NCI-H524 treated with DMSO at 0.1 percent for 48 hours (cell line): Measurements from ENCODE around the gene GLIS1.

Experiments used
- DNase-seq: peaks from one replicate; lab custom pipeline; 2025; lab: John Stamatoyannopoulos, UW

GLIS1 gene

DNA sequence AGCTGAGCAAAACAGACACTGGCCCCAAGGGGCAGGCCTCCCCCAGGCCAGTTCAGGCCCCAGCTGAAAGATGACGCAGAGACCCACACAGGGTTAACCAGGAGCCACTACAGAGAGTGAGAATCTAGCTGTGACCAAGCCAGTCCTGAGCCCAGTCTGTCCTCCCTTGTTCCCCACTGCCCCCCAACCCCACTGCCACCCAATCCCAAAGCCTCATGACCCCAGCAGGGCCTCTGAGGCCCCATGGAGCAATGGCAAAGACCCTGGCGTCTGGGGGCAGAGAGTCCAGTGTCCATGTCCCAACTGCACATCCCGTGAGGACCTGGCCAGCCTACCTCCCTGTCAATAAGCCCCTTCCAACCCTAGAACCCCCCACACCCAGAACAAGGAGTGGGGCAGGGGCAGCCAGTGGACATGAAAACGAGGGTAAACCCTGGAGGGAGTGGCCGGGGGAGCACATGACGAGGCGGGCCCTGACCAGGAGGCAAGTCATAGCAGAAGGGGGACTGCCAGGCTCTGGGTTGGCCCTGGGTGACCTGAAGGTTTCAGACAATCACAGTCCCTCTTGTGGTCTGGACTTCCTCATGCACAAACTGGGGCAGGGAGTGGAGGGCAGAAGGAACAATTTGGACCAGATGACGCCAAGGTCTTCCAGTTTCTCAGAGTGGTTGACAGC lies 100.5 kb downstream of the GLIS1 start:
- no peak for DNase-seq

DNA sequence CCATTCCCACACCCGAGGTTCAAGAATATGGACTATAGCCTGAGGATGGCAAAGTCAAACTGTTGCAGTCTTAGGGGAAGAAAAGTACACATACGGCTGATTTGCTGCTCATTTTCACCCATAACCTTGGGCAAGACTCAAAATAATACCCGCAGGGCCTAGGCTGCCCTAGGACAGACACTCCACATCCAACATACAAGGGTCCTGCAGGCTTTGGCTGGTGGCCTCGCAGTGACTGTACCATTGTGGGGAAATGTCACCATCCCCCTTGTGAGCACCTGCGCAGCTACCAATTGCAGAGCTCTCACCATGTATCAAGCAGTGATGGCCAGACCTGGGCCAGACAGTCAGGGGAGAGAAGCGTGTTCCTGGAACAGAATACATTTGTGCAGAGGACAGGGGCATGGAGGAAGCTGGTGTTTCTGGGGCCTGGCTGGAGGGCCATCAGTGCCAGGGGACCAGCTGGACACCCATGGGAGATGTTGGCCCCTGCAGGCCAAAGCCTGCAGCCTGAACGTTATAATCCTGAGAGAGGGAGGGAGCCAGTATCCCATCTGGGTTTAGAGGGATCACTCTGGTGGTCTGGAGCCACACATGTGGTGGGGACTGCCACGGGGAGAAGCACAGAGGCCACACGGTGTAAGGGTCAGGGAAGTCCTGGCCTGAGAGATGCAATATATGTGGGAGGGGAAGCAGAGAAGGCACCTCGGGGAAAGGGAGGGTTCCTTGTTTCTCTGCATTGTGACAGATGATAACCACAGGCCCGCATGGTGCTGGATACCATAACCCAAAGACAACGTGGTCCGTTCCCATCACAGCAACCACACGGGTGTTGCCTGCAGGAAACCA lies 101.2 kb downstream of the GLIS1 start:
- no peak for DNase-seq

DNA sequence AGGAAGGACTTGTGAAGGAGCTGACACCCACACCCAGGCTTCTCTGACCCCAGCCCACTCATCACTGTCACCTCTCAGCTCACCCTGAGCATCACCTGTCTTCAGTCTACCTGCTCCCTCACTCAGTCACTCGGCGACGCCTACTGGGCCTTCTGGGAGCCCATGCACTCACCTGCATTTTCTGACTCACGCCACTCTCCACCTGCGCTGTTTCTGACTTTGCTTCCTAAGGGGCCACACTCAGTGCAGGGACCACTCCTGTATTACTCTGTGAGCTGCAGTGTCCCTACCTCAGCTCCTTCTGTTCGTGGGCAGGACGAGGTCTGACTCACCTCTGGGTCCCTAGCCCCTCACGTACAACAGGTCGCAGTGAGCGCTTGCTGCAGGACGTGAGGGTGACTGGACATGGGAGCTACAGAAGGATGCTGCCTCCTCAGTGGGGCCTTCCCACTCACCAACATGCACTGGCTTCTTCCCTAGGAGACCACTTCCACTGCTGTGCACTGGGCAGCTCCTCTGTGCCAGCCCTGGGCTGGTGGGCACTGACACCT lies 102.3 kb downstream of the GLIS1 start:
- no peak for DNase-seq

DNA sequence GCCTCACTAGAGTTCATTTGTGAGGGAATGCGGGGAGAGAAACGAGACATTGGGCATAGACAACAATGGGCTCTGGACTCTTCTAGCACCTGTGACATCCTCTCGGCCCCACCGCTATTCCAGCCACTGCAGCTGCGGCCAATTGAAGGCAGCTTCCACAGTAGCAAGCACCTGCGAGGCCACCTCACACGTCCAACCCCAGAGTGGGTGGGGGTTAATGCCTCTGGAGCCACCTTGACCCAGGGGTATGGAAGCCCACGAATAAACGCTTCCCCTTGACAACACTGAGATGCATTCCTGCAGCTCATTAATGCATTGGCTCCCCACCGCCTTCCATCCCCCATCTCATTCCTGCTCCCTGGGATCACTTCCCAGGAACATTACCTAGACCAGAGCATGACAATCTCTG lies 104.4 kb downstream of the GLIS1 start:
- DNase-seq = no peak

DNA sequence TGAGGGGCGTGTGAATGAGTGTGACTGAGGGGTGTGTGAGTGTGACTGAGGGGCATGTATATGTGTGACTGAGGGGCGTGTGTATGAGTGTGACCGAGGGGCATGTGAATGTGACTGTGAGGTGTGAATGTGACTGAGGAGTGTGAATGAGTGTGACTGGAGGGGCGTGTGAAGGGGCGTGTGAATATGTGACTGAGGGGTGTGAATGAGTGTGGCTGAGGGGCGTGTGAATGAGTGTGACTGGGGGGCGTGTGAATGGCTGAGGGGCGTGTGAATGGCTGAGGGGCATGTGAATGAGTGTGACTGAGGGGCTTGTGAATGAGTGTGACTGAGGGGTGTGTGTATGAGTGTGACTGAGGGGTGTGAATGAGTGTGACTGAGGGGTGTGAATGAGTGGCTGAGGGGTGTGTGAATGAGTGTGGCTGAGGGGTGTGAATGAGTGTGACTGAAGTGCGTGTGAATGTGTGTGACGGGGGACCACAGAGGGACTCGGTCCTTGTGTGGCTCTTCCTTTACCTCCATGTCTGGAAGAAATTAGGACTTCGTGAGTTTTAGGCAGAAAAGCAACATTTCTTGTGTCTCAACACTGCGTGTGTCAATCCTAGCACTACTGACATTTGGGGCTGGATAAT lies 105.8 kb downstream of the GLIS1 start:
- DNase-seq = no peak

DNA sequence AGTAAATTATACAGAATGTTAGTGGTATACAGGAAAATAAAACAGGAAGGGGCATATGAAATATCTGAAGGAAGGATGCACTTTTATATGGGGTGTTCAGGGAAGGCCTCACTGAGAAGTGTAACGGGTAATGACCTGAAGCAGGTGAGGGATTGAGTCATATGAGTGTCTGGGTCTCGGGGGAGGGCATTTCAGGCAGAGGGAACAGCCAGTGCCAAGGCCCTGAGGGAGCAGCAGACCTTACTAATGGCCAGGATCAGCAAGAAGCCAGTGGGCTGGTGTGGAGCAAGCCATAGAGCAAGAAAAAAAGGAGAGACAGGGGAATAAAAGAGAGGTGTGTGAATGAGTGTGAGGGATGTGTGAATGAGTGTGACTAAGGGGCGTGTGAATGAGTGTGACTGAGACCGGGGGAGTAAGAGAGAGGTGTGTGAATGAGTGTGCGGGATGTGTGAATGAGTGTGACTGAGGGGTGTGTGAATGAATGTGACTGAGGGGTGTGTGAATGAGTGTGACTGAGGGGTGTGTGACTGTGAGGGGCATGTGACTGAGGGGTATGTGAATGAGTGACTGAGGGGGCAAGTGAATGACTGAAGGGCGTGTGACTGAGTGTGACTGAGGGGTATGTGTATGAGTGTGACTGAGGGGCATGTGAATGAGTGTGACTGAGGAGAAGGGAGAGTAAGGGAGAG lies 107.2 kb downstream of the GLIS1 start:
- DNase-seq = no peak

DNA sequence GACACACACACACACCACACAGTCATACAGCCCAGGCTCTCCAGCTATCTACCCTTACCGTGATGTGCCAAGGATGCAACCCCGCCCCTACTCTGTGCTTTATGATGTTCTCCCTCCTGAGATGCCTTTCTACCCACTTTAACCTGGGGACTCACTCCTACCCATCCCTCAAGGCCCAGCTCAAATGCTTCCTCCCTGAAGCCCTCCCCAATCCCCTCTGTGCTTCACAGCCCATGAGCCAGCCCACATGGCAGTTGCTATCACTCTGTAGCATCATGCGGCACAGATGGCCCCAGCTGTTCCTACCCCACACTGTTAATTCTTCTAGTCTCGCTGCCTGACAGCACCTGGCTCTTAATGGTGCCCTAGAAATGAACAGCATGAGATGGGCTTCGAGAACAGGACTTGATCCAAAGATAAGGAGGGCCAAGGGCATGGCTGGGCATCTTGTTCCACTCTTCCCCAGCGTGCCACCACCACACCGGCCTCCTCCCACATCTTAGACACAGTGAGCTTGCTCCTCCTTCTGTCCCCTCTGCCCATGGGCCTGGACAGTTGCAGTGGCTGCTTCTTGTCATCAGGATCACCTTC lies 109.8 kb downstream of the GLIS1 start:
- peak; percentile 79 for DNase-seq

DNA sequence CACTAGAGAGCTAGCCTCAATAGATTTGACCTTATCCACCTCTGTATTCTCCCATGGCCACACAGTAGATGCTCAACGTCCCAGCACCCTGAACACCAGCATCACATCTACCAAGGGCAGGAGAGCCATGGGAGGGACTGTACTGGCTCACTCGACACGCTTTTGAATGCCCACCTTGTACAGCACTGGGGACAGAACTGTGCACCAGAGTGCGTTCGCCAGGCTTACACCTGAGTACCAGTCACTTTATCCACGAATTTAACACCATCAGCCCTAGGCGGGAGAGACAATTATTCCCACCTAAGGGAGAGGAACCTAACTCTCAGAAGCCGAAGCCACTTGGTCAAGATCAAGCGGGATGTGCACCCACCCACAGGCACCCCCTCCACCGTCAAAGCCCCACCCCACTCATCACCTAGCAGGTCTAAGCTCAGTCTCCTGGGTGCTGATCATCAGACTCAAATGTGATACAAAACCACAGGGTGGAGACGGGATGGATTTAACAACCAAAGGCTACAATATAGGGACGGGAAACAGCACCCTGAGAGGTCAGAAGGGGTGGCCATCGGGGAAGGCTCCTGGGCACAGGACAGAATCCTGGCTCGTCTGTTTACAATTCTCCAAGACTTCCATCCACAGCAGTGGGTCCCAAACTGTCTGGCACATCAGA lies 110.5 kb downstream of the GLIS1 start:
- no peak for DNase-seq

DNA sequence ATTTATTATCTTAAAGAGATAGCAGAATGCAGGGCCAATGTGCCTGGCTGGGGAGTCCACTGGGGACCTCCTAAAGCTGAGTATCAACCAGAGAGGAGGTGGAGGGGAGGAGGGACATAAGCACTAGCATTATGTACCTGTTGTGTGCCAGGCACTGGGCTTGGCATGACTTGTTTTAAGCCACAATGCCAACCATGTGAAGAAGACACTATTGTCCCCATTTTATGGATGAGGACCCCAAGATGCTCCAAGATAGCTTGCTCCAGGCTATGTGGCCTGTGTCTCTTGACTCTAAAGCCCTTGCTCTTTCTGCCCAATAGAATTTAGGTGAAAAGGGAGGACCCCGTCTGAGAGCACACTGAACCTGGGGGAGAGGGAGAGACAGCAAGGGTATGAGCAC lies 111.3 kb downstream of the GLIS1 start:
- no peak for DNase-seq

DNA sequence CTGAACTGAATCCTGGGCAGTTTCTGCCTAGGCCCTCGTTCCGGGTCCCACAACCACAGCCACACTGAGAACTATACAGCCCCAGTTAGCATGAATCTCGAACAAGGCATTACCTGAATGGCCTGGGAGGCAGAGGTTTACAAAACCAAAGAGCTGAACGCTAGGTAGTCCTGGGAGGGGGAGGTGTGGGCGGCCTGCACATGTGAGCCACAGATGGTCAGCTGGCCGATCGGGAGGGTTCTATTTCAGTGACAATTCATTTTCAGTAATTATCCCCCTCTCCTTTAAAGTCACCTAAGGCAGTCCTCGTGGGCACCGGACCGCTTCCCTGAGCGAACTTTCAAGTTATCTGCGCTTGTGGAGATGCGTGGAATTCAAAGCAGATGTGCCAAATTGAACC lies 111.9 kb downstream of the GLIS1 start:
- DNase-seq = no peak

DNA sequence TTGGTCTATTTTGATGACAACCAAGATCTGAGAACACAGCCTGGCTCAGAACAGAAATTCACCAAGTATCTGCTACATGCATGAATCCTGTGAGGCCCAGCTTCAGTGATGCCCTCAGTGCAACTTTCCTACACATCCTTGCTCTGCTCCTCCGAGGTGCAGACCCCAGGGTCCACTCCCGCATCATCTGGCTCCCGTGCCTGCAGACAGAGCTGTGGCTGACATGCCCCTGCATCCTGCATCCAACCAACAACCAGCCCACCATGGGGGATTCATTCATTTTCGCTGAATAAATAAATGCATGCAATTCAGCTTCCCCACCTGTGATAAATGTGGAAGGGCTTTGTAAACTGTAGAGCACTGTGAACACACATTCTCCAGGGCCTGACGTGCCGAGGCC lies 112.3 kb downstream of the GLIS1 start:
- DNase-seq = no peak

DNA sequence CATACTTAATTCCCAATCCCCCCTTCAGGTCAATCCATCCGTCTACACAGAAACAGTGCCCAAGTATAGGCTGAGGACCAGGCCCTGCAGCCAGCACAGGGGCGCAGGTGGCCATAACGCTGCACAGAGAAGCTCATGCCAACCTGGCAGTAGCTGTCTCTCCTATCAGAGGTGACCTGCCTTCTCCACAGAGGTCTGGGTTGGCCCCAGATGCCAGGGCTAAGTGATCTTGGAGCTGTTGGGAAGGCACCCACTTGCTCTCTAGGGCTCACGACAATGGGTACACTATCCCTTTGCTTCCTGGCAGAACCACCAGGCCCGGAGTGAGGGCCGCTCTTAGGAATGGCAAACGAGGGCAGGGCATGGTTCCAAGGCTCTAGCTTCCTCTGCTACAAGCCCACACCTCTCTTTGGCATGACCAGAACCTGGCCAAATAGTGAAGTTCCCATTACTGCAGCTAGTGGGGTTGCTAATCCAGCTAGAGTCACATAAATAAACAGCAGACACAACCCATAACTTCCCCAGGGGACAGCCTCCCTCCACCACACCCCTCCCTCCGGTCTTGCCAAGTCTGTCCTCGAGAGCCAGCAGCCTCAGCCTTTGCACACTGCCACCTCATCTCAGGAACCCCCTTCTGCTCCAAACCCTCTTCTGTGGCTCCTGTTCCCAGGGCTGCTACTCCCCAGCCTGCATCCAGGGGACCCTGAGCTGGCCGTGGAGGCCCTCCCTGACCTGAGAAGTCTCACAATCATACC lies 113.0 kb downstream of the GLIS1 start:
- no peak for DNase-seq

DNA sequence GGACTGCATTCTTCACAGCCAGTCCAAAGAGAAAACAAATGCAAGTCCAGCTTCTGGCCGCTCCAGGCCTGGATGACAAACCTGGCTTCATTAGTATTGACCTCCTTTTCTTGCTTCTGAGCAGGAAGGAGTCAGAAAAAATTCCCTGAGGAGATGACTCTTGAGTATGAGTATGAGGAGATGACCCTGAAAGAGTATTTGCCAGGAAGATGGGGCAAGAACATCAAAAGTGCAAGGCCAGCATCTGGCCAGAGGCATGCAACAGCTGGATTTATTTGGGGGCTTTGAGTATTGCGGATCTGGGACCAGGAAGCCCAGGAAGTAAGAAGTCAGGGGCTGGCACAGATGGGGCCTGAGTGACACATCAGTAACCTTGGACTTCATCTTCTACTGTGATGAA lies 113.9 kb downstream of the GLIS1 start:
- no peak for DNase-seq

DNA sequence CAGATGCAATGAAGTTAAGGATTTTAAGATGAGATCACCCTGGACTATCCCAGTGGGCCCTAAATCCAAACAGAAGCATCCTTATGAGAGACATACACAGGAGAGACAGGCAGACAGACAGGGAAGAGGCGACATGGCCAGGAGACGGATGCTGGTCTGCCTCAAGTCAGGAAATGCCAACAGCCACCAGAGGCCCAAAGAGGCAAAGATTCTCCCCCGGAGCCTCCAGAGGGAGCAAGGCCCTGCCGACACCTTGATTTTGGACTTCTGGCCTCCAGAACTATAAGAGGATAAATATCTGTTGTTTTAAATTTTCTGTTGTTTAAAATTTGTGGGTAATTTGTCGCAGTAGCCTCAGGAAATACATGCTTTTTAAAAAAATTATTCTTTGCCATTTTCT lies 116.4 kb downstream of the GLIS1 start:
- DNase-seq = no peak

DNA sequence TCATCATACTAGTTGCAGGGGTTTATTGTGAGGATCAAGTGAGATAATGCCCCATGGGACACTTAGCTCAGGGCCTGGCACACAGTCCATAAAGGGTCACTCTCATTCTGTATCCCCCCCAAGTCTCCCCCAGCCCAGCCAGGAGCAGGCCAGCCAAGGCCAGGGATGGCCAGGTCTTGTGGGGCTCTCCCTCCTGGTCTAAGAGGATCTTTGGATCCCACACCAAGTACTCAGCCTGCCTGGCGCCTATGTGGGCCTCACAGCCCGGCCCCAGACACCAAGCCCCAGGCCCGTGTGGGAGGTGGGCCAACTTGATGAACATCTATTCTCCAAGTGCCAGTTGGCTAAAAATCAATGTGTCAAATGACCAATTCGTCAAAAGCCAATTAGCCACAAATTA lies 117.8 kb downstream of the GLIS1 start:
- no peak for DNase-seq

DNA sequence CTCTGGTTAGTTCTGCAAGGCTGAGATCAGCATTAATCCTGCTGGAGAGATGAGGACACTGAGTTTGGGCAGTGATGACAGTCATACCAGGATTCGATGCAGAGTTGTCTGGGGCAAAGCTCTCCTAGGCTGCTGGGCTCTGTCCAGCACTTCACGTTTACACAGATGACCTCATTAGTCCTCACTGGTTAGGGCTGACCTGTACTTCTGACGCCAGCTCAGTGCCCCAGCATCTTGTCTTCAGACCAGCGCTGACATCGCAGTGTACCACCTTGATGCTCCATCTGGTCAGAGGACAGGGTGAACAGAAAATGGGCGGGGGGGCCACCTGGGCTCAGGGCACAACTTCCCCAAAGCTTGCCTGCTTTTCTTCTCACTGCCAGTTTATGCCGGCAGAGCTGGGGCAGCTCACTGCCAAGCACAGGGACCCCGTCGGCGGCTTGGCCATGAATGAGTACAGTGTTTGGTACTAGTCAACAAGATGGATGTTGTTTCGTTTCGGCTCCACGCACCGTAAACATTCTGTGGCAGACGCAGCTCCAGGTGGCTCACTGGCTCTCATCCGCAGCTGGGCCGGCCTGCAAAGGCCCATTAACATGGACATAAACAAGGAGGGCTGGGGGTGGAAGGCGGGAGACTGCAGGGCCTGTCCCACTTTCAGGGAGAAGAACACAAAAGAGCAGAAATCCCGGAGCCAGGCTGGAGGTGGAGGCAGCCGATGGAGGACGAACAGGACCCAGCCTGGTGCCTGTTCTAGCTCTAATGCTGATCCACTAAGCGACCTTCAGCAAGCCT lies 118.7 kb downstream of the GLIS1 start:
- DNase-seq = no peak

DNA sequence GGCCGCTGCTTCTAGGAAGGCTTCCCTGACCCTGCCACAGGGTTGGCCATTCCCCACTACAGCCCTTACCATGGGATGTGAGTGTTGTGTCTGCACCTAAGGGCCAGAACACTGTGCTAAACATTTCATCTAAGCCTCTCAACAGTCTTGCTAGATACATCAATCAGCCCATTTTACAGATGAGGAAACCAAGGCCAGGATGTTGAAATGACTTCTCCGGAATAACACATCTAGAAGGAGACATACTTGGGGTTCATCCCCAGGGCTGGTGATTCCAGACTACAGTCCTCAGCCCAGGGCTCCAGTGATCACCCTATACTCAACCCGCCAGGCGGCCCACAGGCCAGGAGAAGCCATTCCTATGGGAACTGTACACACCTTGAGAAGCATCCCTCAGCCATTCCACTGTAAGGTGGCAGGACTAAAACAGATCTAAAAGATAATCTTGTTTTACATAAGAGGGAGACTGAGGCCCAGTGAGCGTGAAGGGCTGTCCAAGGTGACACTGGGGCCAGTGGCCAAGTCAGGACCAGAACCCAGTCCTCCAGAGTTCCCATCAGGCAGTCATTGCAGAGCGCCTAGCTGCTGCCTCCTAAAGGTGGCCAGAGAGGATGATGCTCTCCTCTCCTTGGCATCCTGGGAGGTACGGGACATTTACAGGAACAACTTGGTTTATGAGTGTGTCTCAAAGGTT lies 119.5 kb downstream of the GLIS1 start:
- no peak for DNase-seq

DNA sequence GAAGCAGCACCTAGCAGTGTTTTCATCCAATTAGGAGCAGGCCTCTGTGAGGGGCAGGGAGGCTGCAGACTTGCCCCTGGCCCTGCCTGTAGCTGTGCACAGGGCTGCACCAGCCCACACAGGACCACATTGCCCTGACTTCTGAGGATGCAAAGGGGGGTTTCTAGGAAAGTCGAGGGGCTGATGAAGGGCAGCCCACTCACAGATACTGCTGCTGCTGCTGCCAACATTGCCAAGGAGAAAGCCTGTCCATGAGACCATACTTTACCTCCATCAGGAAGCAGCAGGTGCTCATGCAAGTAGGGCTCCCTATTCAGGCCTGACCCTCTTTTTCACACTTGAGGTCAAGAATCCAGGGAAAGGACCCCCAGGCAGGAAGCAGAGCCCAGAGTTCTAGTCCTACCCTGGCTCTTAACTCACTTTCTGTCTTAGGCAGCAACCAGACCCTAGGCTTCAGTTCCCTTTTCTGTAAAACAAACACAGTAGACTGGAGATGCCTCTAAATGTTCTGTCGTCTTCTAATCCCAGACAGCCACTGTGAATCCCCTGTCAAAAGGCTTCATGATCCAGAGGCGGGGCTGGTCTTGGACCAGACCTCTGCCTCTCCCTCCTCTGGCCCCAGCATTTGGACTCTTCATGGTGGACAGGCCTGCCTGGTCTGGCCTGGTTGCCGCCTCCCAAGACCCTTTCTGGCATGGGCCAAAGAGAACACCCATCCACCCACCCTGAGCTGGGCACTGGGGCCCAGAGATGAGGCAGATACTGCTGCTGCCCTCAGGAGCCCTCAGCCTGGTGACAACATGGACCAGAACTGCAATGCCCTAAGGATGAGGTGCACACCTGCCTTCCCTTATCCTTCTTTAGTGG lies 120.2 kb downstream of the GLIS1 start:
- no peak for DNase-seq
